ENCODE measurements around the gene PRSS22. TPM values are rescaled to one million over a fixed set of nuclear protein-coding genes. Genes with fewer than 3 reads are reported as not detected.

Gene PRSS22
- total and polyA plus RNA-seq, 4 donors, result 11.5 to 34.1 (median 28.7) TPM

- no peak for TF ChIP-seq CTCF (IDR thresholded peaks at IDR 0.05; ENCODE audit: control extremely low read depth, extremely low read depth)
- Histone ChIP-seq H3K27ac (ENCODE audit: low read depth in 1 of 2, low read length in 1 of 2) (no peak overlapping the region), H3K4me3 (no peak overlapping the region), H3K36me3 (ENCODE audit: control insufficient read depth in 4 of 4, insufficient read depth in 4 of 4, low read length in 4 of 4) (no peaks in the 10 kb centered on the region), H3K9ac (ENCODE audit: insufficient read depth in 1 of 2, low read length in 2 of 2) (no peak overlapping the region), H3K9me3 (ENCODE audit: control insufficient read depth in 4 of 4, insufficient read depth in 3 of 4, low read length in 3 of 4) (peaks cover 0 to 6% (median under 1%) of the 10 kb centered on the region in 4 donors), H3K27me3 (ENCODE audit: control insufficient read depth in 3 of 3, insufficient read depth in 3 of 3, low read length in 2 of 3) (peaks cover 0 to 7% (median 0%) of the 10 kb centered on the region in 3 donors), H3K4me1 (ENCODE audit: control insufficient read depth in 5 of 5, insufficient read depth in 5 of 5, low read length in 5 of 5) (no peaks in the 10 kb centered on the region)
- DNase-seq, result no peak
- WGBS, 2 donors, result 79 to 84% methylated on average over 3 of the region's 3 CpGs
- ATAC-seq (ENCODE audit: insufficient read depth, low FRiP score), result no peak
These were observed 48.7 kb downstream of the PRSS22 start for GRCh38 chr16:2809149-2809760.

- Histone ChIP-seq H3K9me3 (ENCODE audit: control insufficient read depth in 4 of 4, insufficient read depth in 3 of 4, low read length in 3 of 4) (peaks cover 0 to 10% (median 3%) of the 10 kb centered on the region in 4 donors), H3K4me1 (ENCODE audit: control insufficient read depth in 5 of 5, insufficient read depth in 5 of 5, low read length in 5 of 5) (no peaks in the 10 kb centered on the region), H3K9ac (ENCODE audit: insufficient read depth in 1 of 2, low read length in 2 of 2) (no peak overlapping the region), H3K27ac (ENCODE audit: low read depth in 1 of 2, low read length in 1 of 2) (no peak overlapping the region), H3K27me3 (ENCODE audit: control insufficient read depth in 3 of 3, insufficient read depth in 3 of 3, low read length in 2 of 3) (peaks cover 0 to 7% (median 0%) of the 10 kb centered on the region in 3 donors), H3K36me3 (ENCODE audit: control insufficient read depth in 4 of 4, insufficient read depth in 4 of 4, low read length in 4 of 4) (no peaks in the 10 kb centered on the region), H3K4me3 (no peak overlapping the region)
- no peak for ATAC-seq (ENCODE audit: insufficient read depth, low FRiP score)
- no peak for TF ChIP-seq CTCF (IDR thresholded peaks at IDR 0.05; ENCODE audit: control extremely low read depth, extremely low read depth)
- no peak for DNase-seq
- WGBS, 2 donors, result 89 to 91% methylated on average over 7 of the region's 7 CpGs
These were observed 49.8 kb downstream of the PRSS22 start for GRCh38 chr16:2808181-2808580.

- Histone ChIP-seq H3K4me1 (ENCODE audit: control insufficient read depth in 5 of 5, insufficient read depth in 5 of 5, low read length in 5 of 5) (no peaks in the 10 kb centered on the region), H3K36me3 (ENCODE audit: control insufficient read depth in 4 of 4, insufficient read depth in 4 of 4, low read length in 4 of 4) (no peaks in the 10 kb centered on the region), H3K27ac (ENCODE audit: low read depth in 1 of 2, low read length in 1 of 2) (no peak overlapping the region), H3K27me3 (ENCODE audit: control insufficient read depth in 3 of 3, insufficient read depth in 3 of 3, low read length in 2 of 3) (peaks cover 0 to 7% (median 0%) of the 10 kb centered on the region in 3 donors), H3K9me3 (ENCODE audit: control insufficient read depth in 4 of 4, insufficient read depth in 3 of 4, low read length in 3 of 4) (peaks cover 0 to 10% (median 3%) of the 10 kb centered on the region in 4 donors), H3K9ac (ENCODE audit: insufficient read depth in 1 of 2, low read length in 2 of 2) (no peak overlapping the region), H3K4me3 (no peak overlapping the region)
- ATAC-seq (ENCODE audit: insufficient read depth, low FRiP score) (no peak), DNase-seq (no peak)
- TF ChIP-seq CTCF (IDR thresholded peaks at IDR 0.05; ENCODE audit: control extremely low read depth, extremely low read depth), result no peak
- WGBS, 2 donors, result 76 to 78% methylated on average over 5 of the region's 5 CpGs
These were observed 51.7 kb downstream of the PRSS22 start for GRCh38 chr16:2806286-2806685.

GRCh38 chr16:2804728-2805127, 53.2 kb downstream of the PRSS22 start:
- H3K9ac ChIP-seq (ENCODE audit: insufficient read depth in 1 of 2, low read length in 2 of 2), result no peak overlapping the region
- TF ChIP-seq CTCF (IDR thresholded peaks at IDR 0.05; ENCODE audit: control extremely low read depth, extremely low read depth), result no peak
- no peak overlapping the region for H3K4me3 ChIP-seq
- WGBS, 2 donors, result 85 to 95% methylated on average over 4 of the region's 4 CpGs
- no peak overlapping the region for H3K27ac ChIP-seq (ENCODE audit: low read depth in 1 of 2, low read length in 1 of 2)
- H3K27me3 ChIP-seq (ENCODE audit: control insufficient read depth in 3 of 3, insufficient read depth in 3 of 3, low read length in 2 of 3), result peaks cover 0 to 7% (median 0%) of the 10 kb centered on the region in 3 donors
- no peak for DNase-seq
- H3K4me1 ChIP-seq (ENCODE audit: control insufficient read depth in 5 of 5, insufficient read depth in 5 of 5, low read length in 5 of 5), result no peaks in the 10 kb centered on the region
- no peak for ATAC-seq (ENCODE audit: insufficient read depth, low FRiP score)
- H3K36me3 ChIP-seq (ENCODE audit: control insufficient read depth in 4 of 4, insufficient read depth in 4 of 4, low read length in 4 of 4), result no peaks in the 10 kb centered on the region
- H3K9me3 ChIP-seq (ENCODE audit: control insufficient read depth in 4 of 4, insufficient read depth in 3 of 4, low read length in 3 of 4), result peaks cover 0 to 10% (median 3%) of the 10 kb centered on the region in 4 donors

Data from lung (tissue), 12 donors.